ENCODE data around the gene NTM.

The NTM gene

GRCh38 chr11:132062031-132062430, 691.6 kb downstream of the NTM start (continued):
- TF ChIP-seq ZNF184 (tag by site-specific recombination; IDR thresholded peaks at IDR 0.05), result no peak
- TF ChIP-seq ZNF311 (tag by site-specific recombination; IDR thresholded peaks at IDR 0.05; ENCODE audit: borderline replicate concordance), result no peak
- no peak for TF ChIP-seq ZNF660 (tag by site-specific recombination; IDR thresholded peaks at IDR 0.05)
- TF ChIP-seq SETDB1 (IDR thresholded peaks at IDR 0.05; ENCODE audit: insufficient read length, low read length), result no peak
- no peak for TF ChIP-seq ZNF354C (tag by site-specific recombination; IDR thresholded peaks at IDR 0.05; ENCODE audit: borderline replicate concordance, low read depth)

GRCh38 chr11:132062541-132062940, 692.1 kb downstream of the NTM start:
- H3K4me1 ChIP-seq (ENCODE audit: control insufficient read depth, insufficient read depth, low read length), result no peaks in the 10 kb centered on the region; the same call in 1 of the 2 replicates
- H3K4me3 ChIP-seq (ENCODE audit: low read depth, low read length), result no peak overlapping the region
- no peak for TF ChIP-seq ZBTB1 (tag by site-specific recombination; IDR thresholded peaks at IDR 0.05)
- no peak for TF ChIP-seq ZNF248 (tag by site-specific recombination; IDR thresholded peaks at IDR 0.05)
- no peak for TF ChIP-seq ZNF76 (tag by site-specific recombination; IDR thresholded peaks at IDR 0.05; ENCODE audit: borderline replicate concordance, low read depth)
- no peak for TF ChIP-seq PBX3 (CRISPR knock-in tag; IDR thresholded peaks at IDR 0.05)
- ChIA-PET CTCF (interaction anchor here (0.6 kb wide), 1 partner anchor 371 kb away, joined by 6 read pairs; no protein-coding TSS in a partner anchor), POLR2A (no interaction called here)
- H3K27ac ChIP-seq (ENCODE audit: extremely low read depth, low read depth, low read length), result no peak overlapping the region
- H3K36me3 ChIP-seq (ENCODE audit: control insufficient read depth in 2 of 2, insufficient read depth in 1 of 2, low read length in 2 of 2), result no peaks in the 10 kb centered on the region
- no peaks in the 10 kb centered on the region for H3K9me3 ChIP-seq (ENCODE audit: control insufficient read depth, insufficient read depth, low read depth, low read length)

GRCh38 chr11:132064987-132065620, 694.7 kb downstream of the NTM start:
- Histone ChIP-seq H3K36me3 (ENCODE audit: control insufficient read depth in 2 of 2, insufficient read depth in 1 of 2, low read length in 2 of 2) (no peaks in the 10 kb centered on the region), H3K9me3 (ENCODE audit: control insufficient read depth, insufficient read depth, low read depth, low read length) (no peaks in the 10 kb centered on the region), H3K4me1 (ENCODE audit: control insufficient read depth, insufficient read depth, low read length) (no peaks in the 10 kb centered on the region; the same call in 1 of the 2 replicates), H3K4me3 (ENCODE audit: low read depth, low read length) (no peak overlapping the region), H3K27ac (ENCODE audit: extremely low read depth, low read depth, low read length) (no peak overlapping the region)
- ChIA-PET CTCF (no interaction called here), POLR2A (no interaction called here)
- TF ChIP-seq ZNF239 (tag by site-specific recombination; IDR thresholded peaks at IDR 0.05) (no peak), ZNF266 (tag by site-specific recombination; IDR thresholded peaks at IDR 0.05; ENCODE audit: low read depth) (no peak), ZNF18 (tag by site-specific recombination; IDR thresholded peaks at IDR 0.05) (no peak), ZNF26 (tag by site-specific recombination; IDR thresholded peaks at IDR 0.05) (no peak), ZNF792 (tag by site-specific recombination; IDR thresholded peaks at IDR 0.05) (no peak), GLI4 (tag by site-specific recombination; IDR thresholded peaks at IDR 0.05) (no peak), ZFP69B (tag by site-specific recombination; IDR thresholded peaks at IDR 0.05) (no peak), REPIN1 (tag by site-specific recombination; IDR thresholded peaks at IDR 0.05; ENCODE audit: low read depth) (no peak), ZNF548 (tag by site-specific recombination; IDR thresholded peaks at IDR 0.05) (no peak), ZNF654 (tag by site-specific recombination; IDR thresholded peaks at IDR 0.05; ENCODE audit: low read depth) (no peak), ZSCAN30 (tag by site-specific recombination; IDR thresholded peaks at IDR 0.05) (no peak), ZBTB8A (tag by site-specific recombination; IDR thresholded peaks at IDR 0.05) (no peak), MEIS1 (CRISPR knock-in tag; IDR thresholded peaks at IDR 0.05; ENCODE audit: borderline replicate concordance) (no peak), BCL11B (tag by site-specific recombination; IDR thresholded peaks at IDR 0.05; ENCODE audit: low read depth) (no peak), INSM2 (tag by site-specific recombination; IDR thresholded peaks at IDR 0.05) (no peak), ZNF639 (tag by site-specific recombination; IDR thresholded peaks at IDR 0.05) (no peak), ZBTB1 (tag by site-specific recombination; IDR thresholded peaks at IDR 0.05) (no peak), ZNF501 (tag by site-specific recombination; IDR thresholded peaks at IDR 0.05) (no peak), ZNF311 (tag by site-specific recombination; IDR thresholded peaks at IDR 0.05; ENCODE audit: borderline replicate concordance) (no peak)

Data from HEK293 (cell line).